ENCODE measurements around the gene SPATA21.

The SPATA21 gene

GRCh38 chr1:16349847-16350406, 87.3 kb downstream of the SPATA21 start:
- Histone ChIP-seq H3K27me3 (ENCODE audit: control insufficient read depth, insufficient read depth, low read length, poor library complexity, severe bottlenecking) (no peaks in the 10 kb centered on the region), H3K27ac (ENCODE audit: insufficient read depth, low read depth, low read length, poor library complexity, severe bottlenecking) (no peak overlapping the region), H3K4me1 (ENCODE audit: control insufficient read depth, insufficient read depth, low read length) (peaks cover 6% of the 10 kb centered on the region), H3K4me3 (ENCODE audit: insufficient read depth, low read depth, low read length) (no peak overlapping the region), H3K9me3 (ENCODE audit: control insufficient read depth, low read length) (no peaks in the 10 kb centered on the region), H3K36me3 (ENCODE audit: control insufficient read depth, insufficient read depth, low read length) (no peaks in the 10 kb centered on the region)
- 91 to 92% methylated on average over 2 of the region's 2 CpGs for WGBS, 2 experiments
